KMS-11 (cell line): ENCODE results near the gene WDR62.

Source experiments
- H2AFZ ChIP-seq: fragments of 200-600 bp; sonication (generic); 2 replicates; pipeline ENCODE4 v1.6.1; 2016; ENCODE audit warnings: antibody characterized with exemption, mixed run types, low read depth
- H3K27ac ChIP-seq: fragments of 200-600 bp; sonication (generic); 2 replicates; pipeline ENCODE4 v1.6.1; 2016; ENCODE audit warnings: mild to moderate bottlenecking, mixed run types
- H3K27me3 ChIP-seq: fragments of 200-600 bp; sonication (generic); 2 replicates; pipeline ENCODE4 v1.6.1; 2017; ENCODE audit warnings: mild to moderate bottlenecking, low read depth, mixed run types, moderate library complexity; ENCODE audit not compliant: insufficient read depth
- H3K36me3 ChIP-seq: fragments of 200-600 bp; sonication (generic); 2 replicates; pipeline ENCODE4 v1.6.1; 2017; ENCODE audit warnings: mild to moderate bottlenecking, mixed run types; ENCODE audit not compliant: insufficient read depth
- H3K4me1 ChIP-seq: fragments of 200-600 bp; sonication (generic); 2 replicates; pipeline ENCODE4 v1.6.1; 2016; ENCODE audit warnings: mild to moderate bottlenecking, low read depth, mixed run types; ENCODE audit not compliant: poor library complexity, severe bottlenecking
- H3K4me2 ChIP-seq: fragments of 200-600 bp; sonication (generic); 2 replicates; pipeline ENCODE4 v1.7.0; 2016; ENCODE audit warnings: mild to moderate bottlenecking, mixed run types
- H3K4me3 ChIP-seq: fragments of 200-600 bp; sonication (generic); IDR thresholded peaks from 2 replicates; pipeline ENCODE4 v1.6.1; 2017; ENCODE audit warnings: low read depth, low read length, mixed read lengths; ENCODE audit not compliant: insufficient read depth
- H3K79me2 ChIP-seq: fragments of 200-600 bp; sonication (generic); 2 replicates; pipeline ENCODE4 v1.6.1; 2016; ENCODE audit warnings: low read depth, mixed run types; ENCODE audit not compliant: insufficient read depth
- H3K9ac ChIP-seq: fragments of 200-600 bp; sonication (generic); 2 replicates; pipeline ENCODE4 v1.6.1; 2016; ENCODE audit warnings: mild to moderate bottlenecking, mixed run types
- H4K20me1 ChIP-seq: fragments of 200-600 bp; sonication (generic); 2 replicates; pipeline ENCODE4 v1.6.1; 2016; ENCODE audit warnings: mild to moderate bottlenecking, mixed run types; ENCODE audit not compliant: insufficient read depth
- TF ChIP-seq, protein P1 (sequence below): fragments of 200-600 bp; sonication (generic); conservative IDR thresholded peaks from 2 replicates; pipeline ENCODE4 v1.6.1; 2017; ENCODE audit warnings: low read depth, mild to moderate bottlenecking, antibody characterized with exemption, low read length, moderate library complexity, mixed read lengths

WDR62 gene

GRCh38 chr19:36115453-36116343, 61.0 kb downstream of the WDR62 start, which contains the start of gene TBCB:
TBCB (plus strand) TSS chr19:36115468; CDS start chr19:36115561, 93 bp downstream.
- Histone ChIP-seq H3K79me2 (no peaks in the 10 kb centered on the region; the same call in 1 of the 2 replicates), H3K4me3 (no peak within 1 kb of the TSS), H3K36me3 (peaks cover 3% of the 10 kb centered on the region; the same call in 1 of the 2 replicates), H3K4me2 (peak within 1 kb of the TSS; percentile 88), H4K20me1 (no peaks in the 10 kb centered on the region), H3K9ac (peak within 1 kb of the TSS; percentile 65), H3K27ac (peak within 1 kb of the TSS; percentile 67), H2AFZ (peak within 1 kb of the TSS; percentile 86), H3K4me1 (peaks cover 12% of the 10 kb centered on the region), H3K27me3 (no peaks in the 10 kb centered on the region)
- TF ChIP-seq, protein P1, sequence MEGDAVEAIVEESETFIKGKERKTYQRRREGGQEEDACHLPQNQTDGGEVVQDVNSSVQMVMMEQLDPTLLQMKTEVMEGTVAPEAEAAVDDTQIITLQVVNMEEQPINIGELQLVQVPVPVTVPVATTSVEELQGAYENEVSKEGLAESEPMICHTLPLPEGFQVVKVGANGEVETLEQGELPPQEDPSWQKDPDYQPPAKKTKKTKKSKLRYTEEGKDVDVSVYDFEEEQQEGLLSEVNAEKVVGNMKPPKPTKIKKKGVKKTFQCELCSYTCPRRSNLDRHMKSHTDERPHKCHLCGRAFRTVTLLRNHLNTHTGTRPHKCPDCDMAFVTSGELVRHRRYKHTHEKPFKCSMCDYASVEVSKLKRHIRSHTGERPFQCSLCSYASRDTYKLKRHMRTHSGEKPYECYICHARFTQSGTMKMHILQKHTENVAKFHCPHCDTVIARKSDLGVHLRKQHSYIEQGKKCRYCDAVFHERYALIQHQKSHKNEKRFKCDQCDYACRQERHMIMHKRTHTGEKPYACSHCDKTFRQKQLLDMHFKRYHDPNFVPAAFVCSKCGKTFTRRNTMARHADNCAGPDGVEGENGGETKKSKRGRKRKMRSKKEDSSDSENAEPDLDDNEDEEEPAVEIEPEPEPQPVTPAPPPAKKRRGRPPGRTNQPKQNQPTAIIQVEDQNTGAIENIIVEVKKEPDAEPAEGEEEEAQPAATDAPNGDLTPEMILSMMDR: no peak

DNA sequence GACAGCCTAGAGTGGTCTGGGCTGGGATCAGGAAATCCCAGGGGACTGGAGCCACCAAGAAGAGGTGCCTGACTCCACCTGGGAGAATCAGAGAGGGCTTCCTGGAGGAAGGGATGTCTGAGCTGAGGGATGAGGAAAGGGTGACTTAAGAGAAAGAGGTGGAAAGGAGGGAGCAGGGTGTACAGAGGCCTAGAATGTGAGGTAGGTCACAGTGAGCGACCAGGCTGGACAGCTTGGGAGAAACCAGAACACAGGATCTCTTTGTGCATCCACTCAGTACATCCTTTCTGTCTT, 61.6 kb downstream of the WDR62 start:
- Histone ChIP-seq H3K4me1 (peaks cover 12% of the 10 kb centered on the region), H2AFZ (0 out of 2 replicates have a peak overlapping the region, but pooled peaks have one; percentile 86), H4K20me1 (no peaks in the 10 kb centered on the region), H3K27me3 (no peaks in the 10 kb centered on the region), H3K79me2 (no peaks in the 10 kb centered on the region; the same call in 1 of the 2 replicates), H3K36me3 (peaks cover 3% of the 10 kb centered on the region; the same call in 1 of the 2 replicates), H3K9ac (peak overlapping the region; percentile 4; the same call in 1 of the 2 replicates), H3K4me3 (no peak overlapping the region), H3K4me2 (peak overlapping the region; percentile 88), H3K27ac (no peak overlapping the region)
- TF ChIP-seq, protein P1: no peak

GRCh38 chr19:36120092-36120983, 65.6 kb downstream of the WDR62 start:
- TF ChIP-seq, protein P1: no peak
- H3K36me3 ChIP-seq: peaks cover 3% of the 10 kb centered on the region; the same call in 1 of the 2 replicates
- no peaks in the 10 kb centered on the region for H4K20me1 ChIP-seq
- no peak overlapping the region for H3K9ac ChIP-seq
- H3K4me1 ChIP-seq: peaks cover 12% of the 10 kb centered on the region
- no peak overlapping the region for H2AFZ ChIP-seq
- no peak overlapping the region for H3K27ac ChIP-seq
- H3K4me2 ChIP-seq: no peak overlapping the region
- H3K27me3 ChIP-seq: no peaks in the 10 kb centered on the region
- no peak overlapping the region for H3K4me3 ChIP-seq
- H3K79me2 ChIP-seq: no peaks in the 10 kb centered on the region

- peaks cover 3% of the 10 kb centered on the region; the same call in 1 of the 2 replicates for H3K36me3 ChIP-seq
- peaks cover 11% of the 10 kb centered on the region for H3K4me1 ChIP-seq
- H2AFZ ChIP-seq: no peak overlapping the region
- no peak overlapping the region for H3K9ac ChIP-seq
- no peak overlapping the region for H3K4me2 ChIP-seq
- no peaks in the 10 kb centered on the region for H3K27me3 ChIP-seq
- TF ChIP-seq, protein P1: no peak
- no peaks in the 10 kb centered on the region for H3K79me2 ChIP-seq
- H4K20me1 ChIP-seq: no peaks in the 10 kb centered on the region
- no peak overlapping the region for H3K4me3 ChIP-seq
- no peak overlapping the region for H3K27ac ChIP-seq
These were observed 66.3 kb downstream of the WDR62 start for GRCh38 chr19:36120984-36121358.
